Mesodermal cell (in vitro differentiated cells): ENCODE measurements around the gene CLDND1.
A peak's percentile ranks its signal among the peaks of the same experiment; 100 is the strongest.

Source experiments
- H3K27ac ChIP-seq: 2 replicates; pipeline ENCODE4 v1.7.0; 2013; ENCODE audit warnings: mild to moderate bottlenecking, low read depth, low read length, moderate library complexity; ENCODE audit not compliant: severe bottlenecking
- H3K36me3 ChIP-seq: 2 replicates; pipeline ENCODE4 v1.7.1; 2013; ENCODE audit warnings: mild to moderate bottlenecking, low read length, moderate library complexity; ENCODE audit not compliant: control insufficient read depth, insufficient read depth
- H3K4me1 ChIP-seq: one replicate; pipeline ENCODE4 v1.7.1; 2013; ENCODE audit warnings: mild to moderate bottlenecking, low read length; ENCODE audit not compliant: insufficient read depth, control insufficient read depth, poor library complexity, severe bottlenecking
- H3K4me3 ChIP-seq: 2 replicates; pipeline ENCODE4 v1.7.0; 2013; ENCODE audit warnings: low read length, control low read depth, mild to moderate bottlenecking; ENCODE audit not compliant: insufficient read depth, poor library complexity, severe bottlenecking; ENCODE audit errors: extremely low read depth
- H3K9me3 ChIP-seq: 2 replicates; pipeline ENCODE4 v1.7.1; 2013; ENCODE audit warnings: mild to moderate bottlenecking, low read length, moderate library complexity; ENCODE audit not compliant: control insufficient read depth
- WGBS, 2 experiments: methylation state at CpG; one replicate each; pipeline ENCODE4 v1.1.5; 2013; ENCODE audit warnings: missing lambda C conversion rate in 2 of 2; ENCODE audit not compliant: insufficient coverage in 2 of 2; 5-methylcytosine and 5-hydroxymethylcytosine counted together

CLDND1 gene

DNA sequence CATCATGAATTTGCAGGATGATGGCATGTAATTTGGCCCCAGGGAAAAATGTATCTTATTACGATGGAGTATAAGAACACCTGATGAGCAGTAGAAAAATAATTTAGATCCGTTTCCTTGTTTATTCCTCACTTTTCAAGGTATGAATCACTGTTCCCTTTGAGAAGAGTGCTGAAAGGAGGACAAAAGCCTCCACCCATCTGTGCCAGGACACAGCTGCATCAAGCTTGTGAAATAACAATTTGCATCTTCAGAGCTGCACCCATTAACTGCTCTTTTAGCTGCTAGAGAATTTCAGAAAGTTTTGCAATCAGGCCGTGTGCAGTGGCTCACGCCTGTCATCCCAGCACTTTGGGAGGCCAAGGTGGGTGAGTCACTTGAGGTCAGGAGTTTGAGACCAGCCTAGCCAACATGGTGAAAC is 9.6 kb downstream of the CLDND1 start:
- no peak overlapping the region for H3K27ac ChIP-seq
- no peaks in the 10 kb centered on the region for H3K4me1 ChIP-seq
- WGBS, 2 experiments = 60 to 100% methylated on average over 1 to 2 of the region's 4 CpGs

DNA sequence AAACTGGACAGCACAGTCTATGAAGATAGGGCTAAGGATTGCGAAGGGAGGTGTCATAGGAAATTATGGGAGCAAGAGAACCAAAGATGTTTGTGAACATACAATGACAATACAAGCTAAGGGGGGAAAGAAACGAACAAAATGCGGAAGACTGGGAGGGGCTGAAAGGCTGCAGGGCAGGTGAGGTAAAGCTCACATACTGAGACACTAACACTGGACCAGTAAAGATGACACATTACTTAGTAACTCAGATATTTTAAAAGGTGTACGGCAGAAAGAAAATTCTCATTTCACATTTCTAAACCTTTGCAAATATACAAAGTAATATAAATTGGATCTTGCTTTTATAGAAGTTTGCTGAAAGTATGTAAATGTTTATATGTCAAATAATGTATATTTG is 10.1 kb downstream of the CLDND1 start:
- H3K27ac ChIP-seq = no peak overlapping the region
- H3K36me3 ChIP-seq = peaks cover 26% of the 10 kb centered on the region
- 100% methylated on average over 1 of the region's 4 CpGs for WGBS, 2 experiments

More for the DNA sequence above, 9.6 kb downstream of the CLDND1 start:
- Histone ChIP-seq H3K4me3 (no peak overlapping the region), H3K9me3 (no peaks in the 10 kb centered on the region), H3K36me3 (peaks cover 32% of the 10 kb centered on the region)

DNA sequence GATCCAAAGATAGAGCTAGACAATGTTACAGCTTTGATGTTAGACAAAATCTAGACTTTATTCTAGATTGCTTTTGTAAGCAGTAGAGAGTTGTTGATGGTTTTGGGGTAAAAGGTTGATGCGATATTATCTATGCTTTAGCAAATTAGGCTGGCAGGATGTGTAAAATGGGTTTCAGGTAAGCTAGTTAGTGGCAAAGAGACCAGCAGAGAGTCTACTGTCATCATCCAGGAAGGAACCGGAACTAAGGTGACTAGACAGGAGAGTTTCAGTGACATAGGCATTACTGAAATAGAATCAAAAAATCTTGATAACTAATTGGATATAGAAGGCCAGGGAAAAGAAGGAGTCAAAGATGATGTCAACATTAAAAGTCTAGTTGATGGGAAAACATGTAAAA is 14.1 kb downstream of the CLDND1 start:
- H3K36me3 ChIP-seq = peaks cover 5% of the 10 kb centered on the region
- no peak overlapping the region for H3K27ac ChIP-seq
- WGBS, 2 experiments = 94 to 100% methylated on average over 2 of the region's 2 CpGs
- H3K4me1 ChIP-seq = no peaks in the 10 kb centered on the region
- H3K4me3 ChIP-seq = no peak overlapping the region
- no peaks in the 10 kb centered on the region for H3K9me3 ChIP-seq

More for the DNA sequence above, 10.1 kb downstream of the CLDND1 start:
- no peaks in the 10 kb centered on the region for H3K4me1 ChIP-seq
- H3K4me3 ChIP-seq = no peak overlapping the region
- H3K9me3 ChIP-seq = no peaks in the 10 kb centered on the region

DNA sequence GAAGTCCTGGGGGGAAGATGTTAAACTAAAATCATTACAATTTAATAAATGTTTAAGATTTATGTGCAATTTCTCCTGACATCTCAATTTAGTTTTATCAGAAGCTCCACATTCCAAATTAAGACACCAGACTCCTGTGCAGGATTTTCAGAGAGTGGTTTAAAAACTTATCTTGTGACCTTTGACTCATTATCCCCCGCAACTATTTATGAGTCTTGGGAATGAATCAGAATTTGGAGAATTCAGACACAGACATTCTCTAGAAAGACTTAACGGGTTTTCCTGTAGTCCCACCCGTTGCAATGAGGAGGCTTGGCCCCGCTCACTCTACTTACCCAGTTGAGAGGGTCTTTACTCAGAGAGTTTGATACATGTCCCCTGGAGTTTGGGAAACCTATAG is 18.2 kb downstream of the CLDND1 start:
- Histone ChIP-seq H3K4me1 (no peaks in the 10 kb centered on the region), H3K27ac (peak overlapping the region; percentile 6), H3K9me3 (no peaks in the 10 kb centered on the region), H3K4me3 (no peak overlapping the region), H3K36me3 (no peaks in the 10 kb centered on the region)
- WGBS, 2 experiments = 100% methylated on average over 1 of the region's 4 CpGs; no CpG with 5 or more reads in 1 of the 2 experiments

DNA sequence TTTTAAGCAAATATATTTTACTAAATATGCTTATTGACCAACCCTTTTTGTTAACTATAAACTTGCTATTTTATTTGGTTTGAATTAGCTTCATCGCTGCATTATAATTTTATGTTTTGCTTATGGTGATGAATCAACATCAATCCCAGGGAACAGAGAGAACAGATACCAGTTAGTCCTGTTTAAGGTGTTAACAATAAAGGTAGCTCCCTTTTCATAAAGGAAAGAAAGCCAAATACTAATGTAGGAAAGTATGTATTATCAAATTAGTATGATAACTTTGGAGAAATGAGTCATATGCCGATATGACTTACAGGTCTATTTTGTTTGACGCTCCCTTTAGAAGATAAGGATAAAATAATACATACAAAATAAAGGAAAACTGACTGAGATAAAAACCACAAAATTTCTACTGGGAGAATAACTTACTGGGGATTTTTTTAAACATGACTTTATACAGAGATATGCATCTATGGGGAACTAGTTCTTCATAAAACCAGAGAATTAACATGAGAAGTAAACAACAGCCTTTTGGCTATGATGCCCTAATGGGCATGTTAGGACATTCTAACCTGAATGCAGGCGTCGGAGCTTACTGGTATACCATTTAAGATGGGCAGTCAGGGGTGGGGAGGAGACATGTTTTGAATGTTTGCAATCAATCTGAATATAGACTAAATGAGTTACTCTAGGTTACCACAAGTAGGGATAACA is 20.7 kb downstream of the CLDND1 start:
- Histone ChIP-seq H3K27ac (no peak overlapping the region), H3K9me3 (no peaks in the 10 kb centered on the region), H3K4me1 (no peaks in the 10 kb centered on the region), H3K4me3 (no peak overlapping the region), H3K36me3 (no peaks in the 10 kb centered on the region)
- WGBS, 2 experiments = 100% methylated on average over 2 of the region's 5 CpGs; no CpG with 5 or more reads in 1 of the 2 experiments

DNA sequence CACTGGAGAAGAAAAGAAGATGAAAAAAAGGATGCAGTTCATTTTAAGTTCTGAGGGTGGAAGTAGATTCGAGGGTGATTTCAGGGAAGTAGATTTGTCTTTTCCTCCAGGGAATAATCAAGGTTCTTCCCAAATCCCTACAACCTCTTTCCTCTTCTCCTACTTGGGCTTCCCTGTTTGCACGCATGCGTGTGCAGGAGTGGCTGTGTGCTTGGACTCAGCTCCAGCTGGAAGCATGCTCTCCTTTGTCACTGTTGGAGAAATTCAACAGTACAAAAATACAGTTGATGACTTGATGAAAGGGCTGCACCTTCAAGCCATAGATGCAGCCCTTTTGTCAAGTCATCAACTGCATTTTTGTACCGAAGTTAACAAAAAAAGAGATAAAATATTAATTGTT is 21.4 kb downstream of the CLDND1 start:
- 100% methylated on average over 1 of the region's 4 CpGs; no CpG with 5 or more reads in 1 of the 2 experiments for whole genome bisulfite sequencing, 2 experiments
- no peaks in the 10 kb centered on the region for H3K36me3 ChIP-seq
- no peaks in the 10 kb centered on the region for H3K9me3 ChIP-seq

DNA sequence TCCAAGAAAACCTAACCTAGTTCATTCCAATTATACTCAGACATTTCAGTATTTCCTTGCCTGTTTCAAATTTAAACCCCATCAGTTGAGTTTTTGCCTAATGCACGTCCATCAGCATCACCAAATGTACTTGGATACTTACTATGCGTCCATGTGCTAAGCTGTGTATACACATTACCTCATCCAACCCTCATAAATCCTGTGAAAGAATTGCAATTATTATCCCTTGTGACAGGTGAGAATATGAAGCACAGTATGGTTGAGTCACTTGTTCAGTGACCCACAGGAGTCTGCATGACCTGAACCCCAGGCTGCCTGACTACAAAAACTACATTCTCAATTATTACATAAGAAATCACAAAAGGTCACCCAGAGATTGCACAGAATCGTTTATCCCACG is 22.7 kb downstream of the CLDND1 start:
- H3K27ac ChIP-seq = no peak overlapping the region
- no peak overlapping the region for H3K4me3 ChIP-seq
- H3K4me1 ChIP-seq = no peaks in the 10 kb centered on the region
- WGBS, 2 experiments = 80 to 100% methylated on average over 1 to 2 of the region's 4 CpGs
- no peaks in the 10 kb centered on the region for H3K36me3 ChIP-seq
- no peaks in the 10 kb centered on the region for H3K9me3 ChIP-seq

More for the DNA sequence above, 21.4 kb downstream of the CLDND1 start:
- Histone ChIP-seq H3K27ac (no peak overlapping the region), H3K4me1 (no peaks in the 10 kb centered on the region), H3K4me3 (no peak overlapping the region)

DNA sequence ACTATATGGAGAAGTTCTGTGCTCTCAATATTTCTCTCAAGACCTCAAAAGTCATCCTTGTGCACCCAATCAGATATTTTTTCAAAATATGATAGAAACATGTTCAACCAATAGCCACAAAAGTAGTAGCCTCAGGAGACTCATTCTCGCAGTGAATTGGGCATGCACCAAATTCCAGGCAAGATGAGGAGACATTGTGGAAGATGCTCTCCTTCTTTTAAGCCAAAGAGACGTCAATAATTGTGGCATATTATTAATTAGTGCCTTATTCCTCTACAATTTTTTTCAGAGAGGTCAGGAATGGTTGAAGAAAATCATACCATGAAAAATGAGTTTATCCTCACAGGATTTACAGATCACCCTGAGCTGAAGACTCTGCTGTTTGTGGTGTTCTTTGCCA is 25.3 kb downstream of the CLDND1 start, which contains the start of gene OR5K2:
TSS of gene OR5K2 (plus strand) at position 301 of the 400 bp plus-strand sequence. CDS start at position 301, 0 bp downstream.
- Histone ChIP-seq H3K36me3 (no peaks in the 10 kb centered on the region), H3K27ac (no peak within 1 kb of the TSS), H3K9me3 (no peaks in the 10 kb centered on the region), H3K4me1 (no peaks in the 10 kb centered on the region), H3K4me3 (no peak within 1 kb of the TSS)
- WGBS, 2 experiments = no CpG with 5 or more reads among the region's 2 CpGs

DNA sequence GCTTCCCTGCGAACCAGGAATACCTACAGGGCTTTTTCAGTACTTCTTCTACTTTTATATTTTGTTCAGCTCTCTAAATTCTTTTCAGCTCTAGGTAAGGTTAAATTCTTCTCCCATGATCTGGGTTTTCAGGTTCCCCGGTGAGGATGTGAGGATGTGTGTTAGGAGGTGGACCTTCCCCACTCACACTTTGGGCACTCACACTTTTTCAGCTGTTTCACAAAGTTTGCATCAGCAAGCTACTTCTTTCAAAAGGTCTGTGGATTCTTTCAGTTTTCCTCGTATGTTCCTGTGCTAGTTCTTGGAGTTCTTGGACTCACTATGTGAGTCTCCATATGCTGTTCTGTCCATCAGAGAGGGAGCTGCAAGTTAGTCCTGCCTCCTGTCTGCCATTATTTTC is 39.1 kb downstream of the CLDND1 start:
- no CpG with 5 or more reads among the region's 3 CpGs for WGBS, 2 experiments

DNA sequence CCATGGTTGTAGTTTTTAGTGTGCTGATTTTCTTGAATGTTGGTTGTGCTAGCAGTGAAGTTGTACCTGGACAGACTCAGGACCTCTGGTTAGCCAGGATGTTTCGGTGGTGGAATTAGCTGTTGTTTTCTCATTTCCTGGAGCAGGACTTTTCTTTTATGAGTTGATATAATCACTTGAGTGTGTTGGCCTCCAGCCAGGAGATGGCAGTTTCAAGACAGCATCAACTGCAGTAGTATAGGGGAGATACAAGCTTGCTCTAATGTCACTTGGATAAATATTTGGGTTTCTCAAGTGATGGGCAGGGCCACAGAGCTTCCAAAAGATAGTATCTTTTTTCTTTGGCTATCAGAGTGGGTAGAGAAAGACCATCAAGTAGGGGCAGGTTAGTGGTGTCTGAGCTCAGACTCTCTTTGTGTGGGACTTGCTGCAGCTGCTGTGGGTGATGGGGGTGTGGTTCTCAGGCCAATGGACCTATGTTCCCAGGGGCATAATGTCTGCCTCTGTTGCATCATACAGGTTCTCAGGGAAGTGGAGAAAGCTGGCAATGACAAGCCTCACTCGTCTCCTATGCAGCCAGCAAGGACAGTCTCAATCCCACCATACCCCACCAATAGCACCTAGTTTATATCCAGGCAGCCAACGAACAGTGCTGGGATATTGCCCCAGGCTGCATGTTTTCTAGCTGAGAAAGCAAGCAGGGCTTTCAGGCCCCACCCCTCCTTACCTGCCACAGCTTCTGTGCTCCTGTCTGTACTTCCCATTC is 39.8 kb downstream of the CLDND1 start:
- no peak overlapping the region for H3K4me3 ChIP-seq
- H3K27ac ChIP-seq = no peak overlapping the region
- 81 to 86% methylated on average over 2 to 3 of the region's 3 CpGs for WGBS, 2 experiments
- no peaks in the 10 kb centered on the region for H3K36me3 ChIP-seq
- H3K9me3 ChIP-seq = no peaks in the 10 kb centered on the region
- no peaks in the 10 kb centered on the region for H3K4me1 ChIP-seq

More for the DNA sequence above, 39.1 kb downstream of the CLDND1 start:
- no peak overlapping the region for H3K4me3 ChIP-seq
- no peaks in the 10 kb centered on the region for H3K9me3 ChIP-seq
- no peak overlapping the region for H3K27ac ChIP-seq
- H3K36me3 ChIP-seq = no peaks in the 10 kb centered on the region
- H3K4me1 ChIP-seq = no peaks in the 10 kb centered on the region
